Loucy (cell line): Measurements from ENCODE around the gene OLFM1.

Source experiments
- H2AFZ ChIP-seq: fragments of 200-600 bp; sonication (generic); 2 replicates; pipeline ENCODE4 v1.6.0; 2016; ENCODE audit warnings: antibody characterized with exemption, mild to moderate bottlenecking, low read length, moderate library complexity
- H3F3A ChIP-seq: fragments of 200-600 bp; 2 replicates; pipeline ENCODE4 v1.6.0; 2016; ENCODE audit warnings: antibody characterized with exemption, low read depth, mild to moderate bottlenecking
- H3K27me3 ChIP-seq: fragments of 200-600 bp; sonication (generic); 2 replicates; pipeline ENCODE4 v1.6.1; 2014; ENCODE audit warnings: low read length, mild to moderate bottlenecking; ENCODE audit not compliant: insufficient read depth, poor library complexity, severe bottlenecking
- H3K36me3 ChIP-seq: fragments of 200-600 bp; sonication (generic); 2 replicates; pipeline ENCODE4 v1.6.1; 2016; ENCODE audit warnings: low read length; ENCODE audit not compliant: insufficient read depth
- H3K4me1 ChIP-seq: fragments of 200-600 bp; sonication (generic); 2 replicates; pipeline ENCODE4 v1.5.1; 2014; ENCODE audit warnings: low read length, mild to moderate bottlenecking; ENCODE audit not compliant: insufficient read depth, poor library complexity, severe bottlenecking
- H3K4me2 ChIP-seq: fragments of 200-600 bp; sonication (generic); 2 replicates; pipeline ENCODE4 v1.6.0; 2014; ENCODE audit warnings: antibody characterized with exemption, low read length, low read depth, mild to moderate bottlenecking; ENCODE audit not compliant: poor library complexity, severe bottlenecking
- H3K4me3 ChIP-seq: fragments of 200-600 bp; sonication (generic); 2 replicates; pipeline ENCODE4 v1.5.1; 2014; ENCODE audit warnings: low read length, mild to moderate bottlenecking, mixed read lengths; ENCODE audit not compliant: poor library complexity, severe bottlenecking
- H3K79me2 ChIP-seq: fragments of 200-600 bp; sonication (generic); 2 replicates; pipeline ENCODE4 v1.6.1; 2014; ENCODE audit warnings: low read length; ENCODE audit not compliant: insufficient read depth
- H3K9ac ChIP-seq: fragments of 200-600 bp; sonication (generic); 2 replicates; pipeline ENCODE4 v1.6.0; 2014; ENCODE audit warnings: mild to moderate bottlenecking, low read depth, low read length, moderate library complexity; ENCODE audit not compliant: poor library complexity, severe bottlenecking
- H3K9me2 ChIP-seq: fragments of 200-600 bp; sonication (generic); replicated peaks from 2 replicates; pipeline ENCODE4 v1.6.1; 2016; ENCODE audit warnings: low read depth, low read length, mixed read lengths
- H3K9me3 ChIP-seq: fragments of 200-600 bp; sonication (generic); 2 replicates; pipeline ENCODE4 v1.6.1; 2014; ENCODE audit warnings: mild to moderate bottlenecking, antibody characterized with exemption, low read length, low read depth; ENCODE audit not compliant: insufficient read depth
- H4K20me1 ChIP-seq: fragments of 200-600 bp; sonication (generic); 2 replicates; pipeline ENCODE4 v1.6.0; 2014; ENCODE audit warnings: antibody characterized with exemption, low read length, mild to moderate bottlenecking; ENCODE audit not compliant: insufficient read depth, poor library complexity, severe bottlenecking
- EZH2phosphoT487 ChIP-seq: fragments of 200-600 bp; IDR thresholded peaks from 2 replicates; pipeline ENCODE4 v1.6.1; 2018; ENCODE audit warnings: antibody characterized with exemption, mild to moderate bottlenecking, moderate library complexity, borderline replicate concordance
- TF ChIP-seq, protein P1 (sequence below): fragments of 200-600 bp; sonication (generic); conservative IDR thresholded peaks from 2 replicates; pipeline ENCODE4 v1.5.1; 2014; ENCODE audit warnings: mild to moderate bottlenecking, antibody characterized with exemption, low read length

OLFM1 gene

GRCh38 chr9:135116371-135116770 lies 28.9 kb downstream of the OLFM1 start:
- Histone ChIP-seq H3K4me2 (no peak overlapping the region), H3K4me1 (no peaks in the 10 kb centered on the region), H4K20me1 (no peaks in the 10 kb centered on the region), H2AFZ (no peak overlapping the region), H3K9ac (no peak overlapping the region), H3K9me3 (peaks cover 9% of the 10 kb centered on the region; the same call in 1 of the 2 replicates), H3K36me3 (no peaks in the 10 kb centered on the region), H3K9me2 (no peaks in the 10 kb centered on the region), H3K79me2 (no peaks in the 10 kb centered on the region), H3K4me3 (no peak overlapping the region), H3F3A (no peaks in the 10 kb centered on the region), H3K27me3 (no peaks in the 10 kb centered on the region)
- TF ChIP-seq, protein P1, sequence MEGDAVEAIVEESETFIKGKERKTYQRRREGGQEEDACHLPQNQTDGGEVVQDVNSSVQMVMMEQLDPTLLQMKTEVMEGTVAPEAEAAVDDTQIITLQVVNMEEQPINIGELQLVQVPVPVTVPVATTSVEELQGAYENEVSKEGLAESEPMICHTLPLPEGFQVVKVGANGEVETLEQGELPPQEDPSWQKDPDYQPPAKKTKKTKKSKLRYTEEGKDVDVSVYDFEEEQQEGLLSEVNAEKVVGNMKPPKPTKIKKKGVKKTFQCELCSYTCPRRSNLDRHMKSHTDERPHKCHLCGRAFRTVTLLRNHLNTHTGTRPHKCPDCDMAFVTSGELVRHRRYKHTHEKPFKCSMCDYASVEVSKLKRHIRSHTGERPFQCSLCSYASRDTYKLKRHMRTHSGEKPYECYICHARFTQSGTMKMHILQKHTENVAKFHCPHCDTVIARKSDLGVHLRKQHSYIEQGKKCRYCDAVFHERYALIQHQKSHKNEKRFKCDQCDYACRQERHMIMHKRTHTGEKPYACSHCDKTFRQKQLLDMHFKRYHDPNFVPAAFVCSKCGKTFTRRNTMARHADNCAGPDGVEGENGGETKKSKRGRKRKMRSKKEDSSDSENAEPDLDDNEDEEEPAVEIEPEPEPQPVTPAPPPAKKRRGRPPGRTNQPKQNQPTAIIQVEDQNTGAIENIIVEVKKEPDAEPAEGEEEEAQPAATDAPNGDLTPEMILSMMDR, result no peak
- no peak for TF ChIP-seq EZH2phosphoT487

DNA sequence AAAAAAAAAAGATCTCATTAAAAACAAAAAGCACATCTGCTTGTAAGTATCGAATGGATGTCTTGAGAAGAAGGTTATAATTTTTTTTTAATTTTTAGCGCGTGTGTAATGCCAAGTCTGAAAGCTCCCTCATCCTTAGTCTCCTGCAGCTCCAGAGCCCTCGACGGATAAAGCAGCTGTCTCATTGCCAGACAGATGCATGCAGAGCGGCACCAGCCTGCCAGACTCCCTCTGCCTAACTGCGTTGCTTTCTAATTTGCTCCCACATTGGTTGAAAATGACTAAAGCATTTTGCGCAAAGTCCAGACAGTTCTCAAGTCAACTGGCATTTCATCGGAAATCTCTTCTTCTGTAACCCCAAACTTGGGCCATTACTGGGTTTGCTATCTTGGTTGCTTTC lies 29.4 kb downstream of the OLFM1 start:
- TF ChIP-seq, protein P1, result no peak
- no peak for TF ChIP-seq EZH2phosphoT487
- no peaks in the 10 kb centered on the region for H3K27me3 ChIP-seq
- no peaks in the 10 kb centered on the region for H3K79me2 ChIP-seq
- peaks cover 9% of the 10 kb centered on the region; the same call in 1 of the 2 replicates for H3K9me3 ChIP-seq
- no peaks in the 10 kb centered on the region for H4K20me1 ChIP-seq
- no peaks in the 10 kb centered on the region for H3K9me2 ChIP-seq
- H3K4me2 ChIP-seq, result no peak overlapping the region
- no peak overlapping the region for H3K4me3 ChIP-seq
- no peaks in the 10 kb centered on the region for H3F3A ChIP-seq
- no peak overlapping the region for H2AFZ ChIP-seq
- H3K9ac ChIP-seq, result no peak overlapping the region
- H3K4me1 ChIP-seq, result no peaks in the 10 kb centered on the region
- no peaks in the 10 kb centered on the region for H3K36me3 ChIP-seq

GRCh38 chr9:135117281-135117680 lies 29.8 kb downstream of the OLFM1 start:
- Histone ChIP-seq H3F3A (no peaks in the 10 kb centered on the region), H3K9me2 (no peaks in the 10 kb centered on the region), H3K9ac (no peak overlapping the region), H3K4me2 (no peak overlapping the region), H3K4me3 (no peak overlapping the region), H3K36me3 (no peaks in the 10 kb centered on the region), H3K9me3 (peaks cover 9% of the 10 kb centered on the region; the same call in 1 of the 2 replicates), H2AFZ (no peak overlapping the region), H3K4me1 (no peaks in the 10 kb centered on the region), H3K79me2 (no peaks in the 10 kb centered on the region), H3K27me3 (no peaks in the 10 kb centered on the region), H4K20me1 (no peaks in the 10 kb centered on the region)
- TF ChIP-seq, protein P1, result no peak
- no peak for TF ChIP-seq EZH2phosphoT487
